MM.1S (cell line): ENCODE results near the gene FYN.

Experiments used
- CTCF ChIP-seq: fragments of 300-600 bp; sonication (generic); IDR thresholded peaks from 2 replicates; pipeline ENCODE4 v1.5.1; 2016; ENCODE audit warnings: antibody characterized with exemption, low read length, mixed read lengths
- EZH2 ChIP-seq: fragments of 300-600 bp; sonication (generic); optimal IDR thresholded peaks from 2 replicates; pipeline ENCODE3; 2017; ENCODE audit warnings: low read depth, mild to moderate bottlenecking, antibody characterized with exemption, low read length, mixed read lengths
- EZH2phosphoT487 ChIP-seq: fragments of 300-600 bp; sonication (generic); IDR thresholded peaks from 2 replicates; pipeline ENCODE4 v1.6.1; 2018; ENCODE audit warnings: antibody characterized with exemption, low read length

- TF ChIP-seq EZH2phosphoT487 = no peak
- TF ChIP-seq CTCF = no peak
- TF ChIP-seq EZH2 = no peak
Measured at GRCh38 chr6:111870742-111871064, 2.5 kb downstream of the FYN start.
